HFF-Myc (cell line): ENCODE results near the gene APOBEC3B.
A peak's percentile ranks its signal among the peaks of the same experiment; 100 is the strongest.
"Not testable (repeated sequence)": the region's sequence is repeated elsewhere in the genome, so short reads cannot be mapped to it uniquely, and the experiment has no call there.

ENCODE experiments used
- DNase-seq: peaks from one replicate; pipeline ENCODE4 v3.0.0-alpha.2; 2011; ENCODE audit warnings: low read depth; ENCODE audit errors: extremely low read depth
- H3K4me3 ChIP-seq: replicated peaks from 2 replicates; pipeline ENCODE4 v1.5.1; 2011; ENCODE audit warnings: low read depth, mild to moderate bottlenecking, control low read depth, low read length
- TF ChIP-seq, protein P1 (sequence below): IDR thresholded peaks from 2 replicates; pipeline ENCODE4 v1.5.1; 2012; ENCODE audit warnings: mild to moderate bottlenecking, low read depth, low read length, control low read depth; ENCODE audit errors: missing control alignments

The APOBEC3B gene

DNA sequence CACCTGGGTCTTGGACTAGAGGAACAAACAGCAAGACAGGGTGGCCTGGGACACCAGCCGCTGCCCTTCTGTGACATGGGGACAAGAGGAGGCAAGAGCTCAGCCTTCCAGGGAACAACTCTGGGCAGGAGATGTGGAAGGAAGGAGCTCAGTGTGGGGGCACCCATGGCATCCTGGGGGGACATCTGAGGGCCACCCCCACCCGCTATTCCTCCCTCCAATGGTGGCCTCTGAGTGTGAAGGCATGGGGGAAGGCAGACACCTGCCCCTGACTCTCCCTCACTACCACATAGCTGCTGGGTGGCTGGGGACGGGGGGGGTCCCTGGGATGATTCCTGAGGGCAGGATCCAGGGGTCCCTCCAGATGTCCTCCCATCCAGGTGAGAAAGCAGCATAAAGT lies 4.5 kb downstream of the APOBEC3B start:
- no peak for DNase-seq
- H3K4me3 ChIP-seq = no peak overlapping the region
- TF ChIP-seq, protein P1, sequence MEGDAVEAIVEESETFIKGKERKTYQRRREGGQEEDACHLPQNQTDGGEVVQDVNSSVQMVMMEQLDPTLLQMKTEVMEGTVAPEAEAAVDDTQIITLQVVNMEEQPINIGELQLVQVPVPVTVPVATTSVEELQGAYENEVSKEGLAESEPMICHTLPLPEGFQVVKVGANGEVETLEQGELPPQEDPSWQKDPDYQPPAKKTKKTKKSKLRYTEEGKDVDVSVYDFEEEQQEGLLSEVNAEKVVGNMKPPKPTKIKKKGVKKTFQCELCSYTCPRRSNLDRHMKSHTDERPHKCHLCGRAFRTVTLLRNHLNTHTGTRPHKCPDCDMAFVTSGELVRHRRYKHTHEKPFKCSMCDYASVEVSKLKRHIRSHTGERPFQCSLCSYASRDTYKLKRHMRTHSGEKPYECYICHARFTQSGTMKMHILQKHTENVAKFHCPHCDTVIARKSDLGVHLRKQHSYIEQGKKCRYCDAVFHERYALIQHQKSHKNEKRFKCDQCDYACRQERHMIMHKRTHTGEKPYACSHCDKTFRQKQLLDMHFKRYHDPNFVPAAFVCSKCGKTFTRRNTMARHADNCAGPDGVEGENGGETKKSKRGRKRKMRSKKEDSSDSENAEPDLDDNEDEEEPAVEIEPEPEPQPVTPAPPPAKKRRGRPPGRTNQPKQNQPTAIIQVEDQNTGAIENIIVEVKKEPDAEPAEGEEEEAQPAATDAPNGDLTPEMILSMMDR = no peak

DNA sequence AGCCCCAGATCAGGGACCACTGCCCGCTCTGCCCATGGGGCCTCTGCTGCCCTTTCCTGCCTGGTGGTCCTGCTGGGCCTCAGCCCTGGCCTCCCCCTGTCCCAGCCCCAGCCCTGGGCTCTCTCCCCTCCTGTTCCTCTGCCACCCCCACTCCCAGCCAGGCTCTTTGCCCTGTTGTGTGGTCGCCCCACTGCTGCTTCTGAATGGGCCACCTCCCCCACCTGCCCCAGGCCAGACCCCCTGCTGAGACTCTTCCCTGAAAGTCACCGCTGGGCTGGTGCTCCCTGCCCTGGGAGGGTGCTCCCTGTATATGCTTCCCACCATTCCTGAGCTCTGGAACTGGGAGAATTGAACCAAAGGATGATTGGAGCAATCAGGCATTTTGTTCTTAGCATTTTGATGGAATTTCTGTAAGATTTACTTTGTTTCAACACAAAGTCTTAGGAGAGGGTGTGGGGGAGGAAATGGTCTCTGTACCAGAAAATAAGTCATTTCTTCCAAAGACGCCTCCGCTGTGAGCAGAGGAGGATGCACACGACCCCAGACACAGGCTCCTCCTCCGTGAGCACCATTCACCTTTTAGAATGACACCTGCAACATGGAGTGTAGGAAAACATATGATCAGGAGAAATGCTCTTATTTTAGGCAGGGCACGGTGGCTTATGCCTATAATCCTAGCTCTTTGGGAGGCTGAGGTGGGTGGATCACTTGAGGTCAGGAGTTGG lies 5.2 kb downstream of the APOBEC3B start:
- H3K4me3 ChIP-seq = no peak overlapping the region
- TF ChIP-seq, protein P1 = no peak
- no peak for DNase-seq

DNA sequence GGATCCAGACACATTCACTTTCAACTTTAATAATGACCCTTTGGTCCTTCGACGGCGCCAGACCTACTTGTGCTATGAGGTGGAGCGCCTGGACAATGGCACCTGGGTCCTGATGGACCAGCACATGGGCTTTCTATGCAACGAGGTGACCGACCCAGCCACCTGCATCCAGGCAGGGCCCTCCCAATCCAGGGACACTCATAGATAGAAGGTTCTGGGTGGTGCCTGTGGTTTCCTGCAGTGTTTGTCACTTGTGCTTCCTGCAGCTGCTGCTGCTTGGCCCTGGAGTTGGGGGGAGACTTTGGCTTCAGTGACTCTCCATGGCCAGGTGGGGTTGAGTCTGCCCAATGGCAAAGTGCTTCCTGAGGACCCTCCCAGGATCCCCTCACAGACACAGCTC lies 7.3 kb downstream of the APOBEC3B start:
- H3K4me3 ChIP-seq = no peak overlapping the region
- TF ChIP-seq, protein P1 = no peak
- no peak for DNase-seq

DNA sequence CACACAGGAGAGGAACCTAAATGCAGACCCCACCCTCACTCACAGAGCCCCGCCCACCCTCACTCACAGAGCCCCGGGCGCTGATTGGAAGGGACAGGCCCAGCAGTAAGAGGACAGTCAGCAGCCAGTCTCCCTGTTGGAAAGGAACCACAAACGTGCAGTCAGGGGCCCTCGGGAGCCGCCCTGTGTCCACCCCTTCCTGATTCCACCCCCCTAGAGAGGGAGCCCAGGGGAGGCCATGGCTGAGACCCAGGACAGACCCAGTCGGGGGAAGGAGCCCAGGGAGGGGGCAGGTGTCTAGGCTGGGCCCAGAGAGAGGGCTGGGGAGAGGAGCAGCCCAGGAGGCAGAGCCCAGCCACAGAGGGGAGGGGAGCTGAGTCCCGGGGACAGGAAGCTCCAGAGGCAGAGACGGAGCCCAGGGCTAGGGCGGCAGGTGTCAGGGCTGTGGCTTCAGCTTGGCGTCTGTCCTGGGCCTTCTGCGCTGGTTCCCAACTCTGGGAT lies 10.8 kb downstream of the APOBEC3B start:
- not testable (repeated sequence) for H3K4me3 ChIP-seq, DNase-seq

DNA sequence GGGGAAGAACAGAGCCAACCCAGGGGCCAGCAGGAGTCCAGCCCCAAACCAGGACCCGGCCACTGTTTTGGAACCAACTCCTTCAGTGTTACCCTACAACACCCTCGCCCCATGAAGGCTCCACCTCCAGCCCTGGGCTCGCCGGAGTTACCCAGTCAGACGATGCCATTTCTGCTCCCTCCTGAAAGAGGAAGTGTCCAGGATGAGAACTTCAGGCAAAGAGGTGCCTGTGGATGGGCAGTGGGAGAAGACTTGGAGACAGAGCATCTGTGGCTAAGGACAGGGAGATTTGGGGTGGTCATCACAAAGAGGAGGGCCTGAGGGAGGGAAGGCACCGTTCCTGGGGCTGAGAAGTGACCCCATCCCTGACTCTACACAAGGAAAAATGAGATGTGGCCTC lies 14.0 kb downstream of the APOBEC3B start:
- no peak for DNase-seq
- no peak overlapping the region for H3K4me3 ChIP-seq
- TF ChIP-seq, protein P1 = no peak

DNA sequence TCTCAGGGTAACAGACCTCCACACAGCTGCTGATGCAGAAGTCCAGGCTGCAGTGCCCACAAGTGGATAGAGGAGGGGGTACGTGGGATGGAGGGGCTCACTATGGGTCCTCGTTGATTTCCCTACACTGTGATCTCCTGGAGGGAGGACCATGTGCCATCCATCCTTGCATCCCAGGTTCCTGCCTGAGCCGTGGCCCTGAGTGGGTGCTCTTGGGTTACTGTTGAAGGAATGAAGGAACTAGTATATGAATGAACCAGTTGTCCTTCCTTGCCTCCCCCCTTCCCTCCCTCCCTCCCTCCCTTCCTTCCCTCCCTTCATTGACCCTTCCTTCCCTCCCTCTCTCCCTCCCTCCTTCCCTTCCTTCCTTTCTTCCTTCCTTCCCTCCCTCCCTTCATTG lies 15.4 kb downstream of the APOBEC3B start:
- no peak overlapping the region for H3K4me3 ChIP-seq
- TF ChIP-seq, protein P1 = no peak
- no peak for DNase-seq

DNA sequence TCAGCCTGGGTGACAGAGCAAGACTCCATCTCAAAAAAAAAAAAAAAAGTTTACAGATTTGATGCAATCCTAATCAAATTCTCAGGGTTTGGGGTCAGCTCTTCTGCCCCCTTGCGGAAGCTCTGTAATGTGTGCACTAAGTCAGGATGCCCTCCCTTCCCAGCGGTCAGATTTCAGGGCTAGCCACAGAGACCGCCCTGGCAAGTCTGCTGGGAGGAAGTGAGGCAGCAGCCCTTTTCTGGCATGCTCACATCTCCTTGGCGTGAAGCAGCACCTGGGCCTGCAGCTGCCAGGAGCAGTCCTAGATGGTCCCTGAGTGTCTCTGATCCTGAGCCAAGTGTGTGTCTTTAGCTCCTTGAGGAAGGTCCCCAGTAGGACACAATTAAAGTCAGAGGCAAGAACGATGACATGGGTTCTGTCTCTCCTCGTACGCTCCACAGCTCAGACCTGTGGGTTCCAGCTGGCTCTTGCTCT lies 21.1 kb downstream of the APOBEC3B start:
- TF ChIP-seq, protein P1 = peak; percentile 78
- peak; percentile 75 for DNase-seq
- no peak overlapping the region for H3K4me3 ChIP-seq
